Measurements from ENCODE around the gene SYNJ1.

GRCh38 chr21:32603131-32603530 lies 124.7 kb downstream of the SYNJ1 start:
- TF ChIP-seq GATA2 (IDR thresholded peaks at IDR 0.05; ENCODE audit: low read depth, low read length) (no peak), GATA3 (IDR thresholded peaks at IDR 0.05; ENCODE audit: low read depth, low read length) (no peak)

Measured in SH-SY5Y (cell line).